ENCODE measurements around the gene MTX1. TPM values are rescaled to one million over a fixed set of nuclear protein-coding genes. Genes with fewer than 3 reads are reported as not detected.

The MTX1 gene
- total RNA-seq, 1 donor = 16.1 TPM

DNA sequence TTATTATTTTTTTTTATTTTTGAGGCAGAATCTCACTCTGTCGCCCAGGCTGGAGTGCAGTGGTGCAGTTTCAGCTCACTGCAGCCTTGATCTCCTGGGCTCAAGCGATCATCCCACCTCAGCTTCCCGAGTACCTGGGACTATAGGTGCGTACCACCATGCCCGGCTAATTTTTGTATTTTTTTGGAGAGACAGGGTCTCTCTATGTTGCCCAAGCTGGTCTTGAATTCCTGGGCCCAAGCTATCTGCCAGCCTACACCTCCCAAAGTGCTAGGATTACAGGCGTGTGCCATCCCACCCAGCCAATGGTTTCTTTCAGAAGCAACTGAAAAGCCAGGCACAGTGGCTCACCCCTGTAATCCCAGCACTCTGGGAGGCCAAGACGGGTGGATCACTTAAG is 37.7 kb upstream of the MTX1 start:
- H3K4me1 ChIP-seq (ENCODE audit: insufficient read depth, low read length) = peaks cover 42% of the 10 kb centered on the region
- H3K9me3 ChIP-seq (ENCODE audit: low read depth, low read length) = no peaks in the 10 kb centered on the region
- H3K27me3 ChIP-seq (ENCODE audit: insufficient read depth, low read length) = no peaks in the 10 kb centered on the region
- H3K4me3 ChIP-seq (ENCODE audit: low read length) = no peak overlapping the region

DNA sequence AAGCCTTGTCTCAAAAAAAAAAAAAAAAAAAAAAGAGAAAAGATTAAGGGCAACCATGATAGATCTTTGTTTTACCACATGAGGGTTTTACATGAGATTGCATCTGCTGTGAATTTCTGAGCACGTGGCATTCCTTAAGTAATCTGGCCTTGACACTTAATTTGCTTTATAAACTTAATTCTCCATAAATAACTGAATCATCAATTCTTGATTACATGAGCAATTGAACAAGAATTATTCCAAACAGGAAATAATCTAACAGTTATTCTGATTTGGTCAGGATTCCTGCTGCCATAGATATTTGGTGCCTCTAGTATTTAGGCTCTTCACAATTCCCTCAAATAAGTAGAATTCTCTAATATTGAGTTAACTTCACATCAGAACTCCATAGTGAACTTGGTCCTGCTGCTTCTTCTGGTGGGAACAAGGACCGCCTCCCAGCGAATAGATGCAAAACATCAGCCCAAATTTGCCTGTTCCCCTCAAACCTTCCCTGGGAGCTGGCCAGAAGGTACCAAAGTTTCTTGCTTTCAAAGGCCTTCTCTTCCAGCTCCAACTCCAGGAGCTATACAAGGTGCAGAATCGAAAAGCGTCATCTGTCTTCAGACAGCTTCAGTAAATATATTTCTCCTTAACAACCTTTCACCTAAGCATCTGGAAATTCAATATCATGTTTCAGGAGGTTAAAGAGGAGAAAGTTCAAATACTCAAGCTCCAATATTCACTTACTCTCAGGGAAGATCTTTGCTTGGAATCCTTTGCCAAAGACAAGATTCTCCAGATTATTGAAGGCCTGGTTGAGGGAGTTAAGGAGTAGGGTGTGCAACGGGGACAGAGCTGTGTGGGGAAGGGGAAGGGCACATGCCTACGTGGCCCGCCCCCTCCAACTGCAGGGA is 36.4 kb upstream of the MTX1 start:
- Histone ChIP-seq H3K4me3 (ENCODE audit: low read length) (peak overlapping the region; percentile 97), H3K27me3 (ENCODE audit: insufficient read depth, low read length) (no peaks in the 10 kb centered on the region), H3K9me3 (ENCODE audit: low read depth, low read length) (no peaks in the 10 kb centered on the region), H3K4me1 (ENCODE audit: insufficient read depth, low read length) (peaks cover 42% of the 10 kb centered on the region)

DNA sequence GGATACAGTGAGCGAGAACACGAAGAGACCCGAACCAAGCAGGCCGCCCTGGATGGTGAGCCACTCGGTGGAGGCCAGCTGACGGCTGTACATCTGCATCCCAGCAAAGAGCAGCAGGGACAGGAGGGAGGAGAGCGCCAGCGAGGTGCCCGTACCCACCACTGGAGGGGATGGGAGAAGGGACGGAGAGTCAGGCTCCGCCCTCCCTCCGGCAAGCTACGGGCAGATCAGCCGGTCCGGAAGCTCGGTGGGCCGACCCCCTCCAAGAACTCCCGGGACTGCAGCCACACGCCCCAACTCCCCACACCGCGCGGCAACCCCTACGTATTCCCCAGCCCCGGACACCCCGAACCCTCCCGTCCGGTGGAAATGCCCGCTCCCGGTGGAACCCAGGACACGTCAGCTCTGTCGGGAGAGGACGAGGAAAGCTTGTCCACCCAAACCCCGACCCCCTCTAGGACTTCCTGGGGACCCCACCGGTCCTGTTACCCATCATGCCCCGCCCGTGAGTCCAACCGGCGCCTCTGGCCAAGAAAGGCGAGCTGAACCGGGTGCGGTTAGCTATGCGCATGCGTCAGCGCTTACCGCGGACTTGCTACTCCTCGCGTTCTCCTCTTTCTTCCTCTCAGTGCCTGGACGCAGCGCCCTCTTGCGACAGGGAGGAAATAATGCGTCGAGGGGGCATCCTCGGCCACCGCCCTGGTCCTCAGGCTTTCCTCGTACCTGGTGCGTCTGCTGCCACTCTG is 35.6 kb upstream of the MTX1 start, which contains the start of gene KRTCAP2:
Gene KRTCAP2 (minus strand): TSS at position 573 of the 746 bp plus-strand sequence. CDS start 80 bp downstream, at position 493.
- peak within 1 kb of the TSS; percentile 97 for H3K4me3 ChIP-seq (ENCODE audit: low read length)
- H3K9me3 ChIP-seq (ENCODE audit: low read depth, low read length) = no peaks in the 10 kb centered on the region
- H3K27me3 ChIP-seq (ENCODE audit: insufficient read depth, low read length) = no peaks in the 10 kb centered on the region
- peaks cover 36% of the 10 kb centered on the region for H3K4me1 ChIP-seq (ENCODE audit: insufficient read depth, low read length)

DNA sequence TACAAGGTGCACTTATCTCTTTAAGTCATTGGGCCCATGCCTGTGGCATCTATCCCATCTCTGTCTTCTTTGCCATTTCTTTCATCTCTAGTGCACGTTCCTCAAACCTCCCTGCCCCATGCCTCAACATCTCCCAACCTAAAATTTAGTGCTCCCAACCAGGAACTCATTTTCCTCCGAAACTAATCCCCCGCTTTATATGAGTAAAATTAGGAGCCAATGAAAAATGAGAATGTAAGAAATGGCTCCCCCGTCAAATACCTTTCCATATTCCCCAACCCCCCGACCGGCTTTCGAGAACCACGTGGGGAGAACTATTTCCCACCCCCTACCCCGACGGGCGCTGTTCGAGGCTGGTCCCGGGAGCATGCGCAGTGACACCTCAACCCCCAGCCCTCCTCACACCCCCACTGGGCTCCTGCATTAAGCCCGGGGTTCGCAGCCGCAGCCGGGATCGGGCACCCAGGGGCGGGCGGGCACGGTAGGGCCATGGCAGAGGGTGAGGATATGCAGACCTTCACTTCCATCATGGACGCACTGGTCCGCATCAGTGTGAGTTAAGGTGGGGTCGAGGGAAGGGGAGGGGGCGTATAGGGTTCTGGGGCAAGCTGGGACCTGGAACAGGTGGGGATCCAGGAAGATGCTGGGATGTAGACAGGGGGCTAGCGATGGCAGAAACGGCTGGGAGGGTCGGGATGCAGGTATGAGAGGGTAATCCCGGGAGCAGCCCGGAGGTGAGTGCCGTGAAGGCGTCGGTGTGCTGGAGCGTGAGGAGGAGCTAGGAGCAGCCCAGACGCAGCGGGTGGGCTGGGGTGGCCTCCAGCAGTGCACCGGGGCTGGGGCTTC is 34.8 kb upstream of the MTX1 start, which contains the start of gene TRIM46:
Gene TRIM46 (plus strand): TSS at position 372 of the 846 bp plus-strand sequence. CDS start 118 bp downstream, at position 490.
- no peaks in the 10 kb centered on the region for H3K27me3 ChIP-seq (ENCODE audit: insufficient read depth, low read length)
- H3K4me1 ChIP-seq (ENCODE audit: insufficient read depth, low read length) = peaks cover 35% of the 10 kb centered on the region
- H3K9me3 ChIP-seq (ENCODE audit: low read depth, low read length) = no peaks in the 10 kb centered on the region
- peak within 1 kb of the TSS; percentile 97 for H3K4me3 ChIP-seq (ENCODE audit: low read length)

DNA sequence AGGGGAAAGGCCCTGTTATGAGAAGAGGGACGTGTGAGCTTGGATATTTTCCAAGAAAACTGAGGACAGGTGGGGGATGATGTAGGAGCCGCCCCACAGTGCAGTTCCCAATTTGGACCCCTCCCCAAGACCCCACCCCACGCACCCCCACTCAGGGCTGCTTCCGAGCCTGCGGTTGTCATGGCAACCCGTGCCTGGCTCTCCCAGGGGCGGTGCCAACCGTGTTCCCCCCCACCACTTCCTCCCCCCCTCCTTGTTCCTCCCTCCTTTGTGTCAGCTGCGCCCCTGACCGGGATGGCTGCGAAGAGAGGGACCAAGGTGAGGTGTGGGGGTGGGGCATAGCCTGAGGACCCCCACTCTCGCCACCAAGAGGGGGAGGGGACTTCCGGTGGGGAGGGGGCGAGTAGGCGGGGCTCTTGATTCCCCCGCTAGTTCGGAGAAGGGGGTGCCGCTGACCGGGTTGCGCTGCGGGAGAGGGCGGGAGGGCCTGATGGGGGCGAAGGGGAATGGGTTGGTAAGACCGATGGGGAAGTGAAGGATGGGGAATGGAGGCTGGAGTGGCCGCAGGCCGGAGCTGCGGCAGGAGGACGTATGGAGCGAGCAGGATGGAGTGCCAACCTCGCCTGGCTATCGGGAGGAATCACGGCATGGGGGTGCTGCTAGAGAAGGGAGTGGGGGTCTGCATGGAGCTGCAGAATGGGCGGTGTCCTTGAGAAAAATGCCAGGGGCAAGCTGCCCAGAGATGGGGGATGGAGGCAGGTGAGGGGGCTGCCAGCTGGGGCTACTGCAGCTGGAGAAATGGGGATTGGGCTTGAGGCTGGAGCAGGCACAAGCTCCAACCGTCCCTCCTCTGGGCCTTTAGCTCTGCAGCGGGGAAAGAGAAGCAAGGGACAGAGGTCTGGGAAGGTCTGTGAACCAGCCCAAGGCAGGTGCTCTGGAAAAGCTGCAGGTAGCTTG is 33.9 kb upstream of the MTX1 start:
- H3K9me3 ChIP-seq (ENCODE audit: low read depth, low read length) = no peaks in the 10 kb centered on the region
- peaks cover 35% of the 10 kb centered on the region for H3K4me1 ChIP-seq (ENCODE audit: insufficient read depth, low read length)
- H3K27me3 ChIP-seq (ENCODE audit: insufficient read depth, low read length) = no peaks in the 10 kb centered on the region
- H3K4me3 ChIP-seq (ENCODE audit: low read length) = peak overlapping the region; percentile 97

DNA sequence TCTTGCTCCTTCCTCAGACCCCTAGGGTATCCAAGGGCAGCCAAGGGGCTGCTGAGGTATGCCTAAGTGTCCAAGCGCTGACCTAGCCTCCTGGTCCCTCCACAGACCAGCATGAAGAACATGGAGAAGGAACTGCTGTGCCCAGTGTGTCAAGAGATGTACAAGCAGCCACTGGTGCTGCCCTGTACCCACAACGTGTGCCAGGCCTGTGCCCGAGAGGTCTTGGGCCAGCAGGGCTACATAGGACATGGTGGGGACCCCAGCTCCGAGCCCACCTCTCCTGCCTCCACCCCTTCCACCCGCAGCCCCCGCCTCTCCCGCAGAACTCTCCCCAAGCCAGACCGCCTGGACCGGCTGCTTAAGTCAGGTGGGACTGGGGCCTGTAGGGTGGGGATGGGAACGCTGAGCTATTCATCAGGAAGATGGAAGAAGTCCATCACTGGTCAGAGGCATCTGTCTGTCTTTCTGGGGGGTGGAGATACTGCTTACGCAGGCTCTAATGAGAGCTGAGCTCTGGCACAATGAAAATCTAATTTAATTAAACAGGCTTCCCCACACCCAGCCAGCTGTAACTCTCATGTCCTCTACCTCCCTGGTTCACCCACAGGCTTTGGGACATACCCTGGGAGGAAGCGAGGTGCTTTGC is 33.1 kb upstream of the MTX1 start:
- H3K4me3 ChIP-seq (ENCODE audit: low read length) = no peak overlapping the region
- peaks cover 35% of the 10 kb centered on the region for H3K4me1 ChIP-seq (ENCODE audit: insufficient read depth, low read length)
- no peaks in the 10 kb centered on the region for H3K27me3 ChIP-seq (ENCODE audit: insufficient read depth, low read length)
- no peaks in the 10 kb centered on the region for H3K9me3 ChIP-seq (ENCODE audit: low read depth, low read length)

DNA sequence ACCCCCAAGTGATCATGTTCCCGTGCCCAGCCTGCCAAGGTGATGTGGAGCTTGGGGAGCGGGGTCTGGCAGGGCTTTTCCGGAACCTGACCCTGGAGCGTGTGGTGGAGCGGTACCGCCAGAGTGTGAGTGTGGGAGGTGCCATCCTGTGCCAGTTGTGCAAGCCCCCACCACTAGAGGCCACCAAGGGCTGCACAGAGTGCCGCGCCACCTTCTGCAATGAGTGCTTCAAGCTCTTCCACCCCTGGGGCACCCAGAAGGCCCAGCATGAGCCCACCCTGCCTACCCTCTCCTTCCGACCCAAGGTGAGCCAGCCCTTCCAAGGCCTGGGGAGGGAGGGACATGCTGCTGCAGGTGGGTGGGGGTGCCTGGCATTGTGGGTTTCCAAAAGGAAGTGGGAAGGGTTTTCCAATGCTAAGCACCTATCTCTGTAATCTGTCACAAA is 32.5 kb upstream of the MTX1 start:
- Histone ChIP-seq H3K4me1 (ENCODE audit: insufficient read depth, low read length) (peaks cover 35% of the 10 kb centered on the region), H3K4me3 (ENCODE audit: low read length) (no peak overlapping the region), H3K9me3 (ENCODE audit: low read depth, low read length) (no peaks in the 10 kb centered on the region), H3K27me3 (ENCODE audit: insufficient read depth, low read length) (no peaks in the 10 kb centered on the region)

DNA sequence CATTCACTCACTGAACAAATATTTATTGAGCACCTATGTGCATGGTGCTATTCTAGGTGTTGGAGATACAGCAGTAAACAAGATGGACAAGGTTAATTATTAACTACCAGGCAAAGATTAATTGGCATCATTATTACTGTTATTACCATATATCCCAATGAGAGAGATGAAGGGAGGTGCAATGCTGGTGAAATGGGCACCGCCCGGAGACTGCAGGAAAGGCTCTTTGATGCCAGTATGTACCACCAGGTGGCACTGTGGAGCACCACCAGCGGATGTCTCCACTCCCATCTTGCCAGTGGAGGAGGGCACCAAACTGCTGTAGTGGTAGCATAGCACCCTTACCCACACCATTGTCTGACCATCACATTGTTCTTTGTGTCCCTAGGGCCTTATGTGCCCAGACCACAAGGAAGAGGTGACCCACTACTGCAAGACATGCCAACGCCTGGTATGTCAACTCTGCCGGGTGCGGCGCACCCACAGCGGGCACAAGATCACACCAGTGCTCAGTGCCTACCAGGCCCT is 31.9 kb upstream of the MTX1 start:
- no peaks in the 10 kb centered on the region for H3K27me3 ChIP-seq (ENCODE audit: insufficient read depth, low read length)
- H3K4me3 ChIP-seq (ENCODE audit: low read length) = no peak overlapping the region
- peaks cover 35% of the 10 kb centered on the region for H3K4me1 ChIP-seq (ENCODE audit: insufficient read depth, low read length)
- H3K9me3 ChIP-seq (ENCODE audit: low read depth, low read length) = no peaks in the 10 kb centered on the region

DNA sequence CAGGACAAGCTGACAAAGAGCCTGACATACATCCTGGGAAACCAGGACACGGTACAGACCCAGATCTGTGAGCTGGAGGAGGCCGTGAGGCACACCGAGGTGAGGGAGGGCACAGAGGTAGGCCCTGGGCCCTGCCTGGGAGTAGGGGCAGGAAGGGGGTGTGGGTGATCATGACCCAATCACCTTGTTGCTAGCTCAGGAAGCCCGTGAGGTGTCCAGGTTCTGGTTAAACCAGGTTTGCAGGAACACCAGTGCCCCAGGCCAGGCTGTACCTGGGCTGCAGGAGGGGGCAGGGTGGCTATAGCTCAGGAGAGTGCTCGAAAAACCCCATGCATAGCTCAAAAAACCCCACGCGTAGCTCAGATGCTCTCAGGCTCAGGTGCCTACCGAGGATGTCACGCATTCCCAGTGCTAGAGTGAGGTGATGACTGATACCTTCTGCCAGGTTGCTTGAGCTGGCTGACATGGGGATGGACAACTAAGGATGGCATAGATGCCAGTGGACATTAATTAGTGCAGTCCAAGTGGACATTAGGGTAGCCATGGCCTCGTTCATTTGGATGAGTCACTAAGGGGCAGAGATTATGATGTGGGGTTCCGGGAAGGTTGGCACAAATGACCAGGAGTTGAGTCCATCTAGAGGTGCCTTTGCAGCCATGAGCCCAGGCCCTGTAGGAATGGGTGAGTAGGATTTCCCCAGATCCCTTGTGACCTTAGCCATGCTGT is 31.1 kb upstream of the MTX1 start:
- H3K4me3 ChIP-seq (ENCODE audit: low read length) = no peak overlapping the region
- H3K9me3 ChIP-seq (ENCODE audit: low read depth, low read length) = no peaks in the 10 kb centered on the region
- H3K27me3 ChIP-seq (ENCODE audit: insufficient read depth, low read length) = no peaks in the 10 kb centered on the region
- peaks cover 30% of the 10 kb centered on the region for H3K4me1 ChIP-seq (ENCODE audit: insufficient read depth, low read length)

DNA sequence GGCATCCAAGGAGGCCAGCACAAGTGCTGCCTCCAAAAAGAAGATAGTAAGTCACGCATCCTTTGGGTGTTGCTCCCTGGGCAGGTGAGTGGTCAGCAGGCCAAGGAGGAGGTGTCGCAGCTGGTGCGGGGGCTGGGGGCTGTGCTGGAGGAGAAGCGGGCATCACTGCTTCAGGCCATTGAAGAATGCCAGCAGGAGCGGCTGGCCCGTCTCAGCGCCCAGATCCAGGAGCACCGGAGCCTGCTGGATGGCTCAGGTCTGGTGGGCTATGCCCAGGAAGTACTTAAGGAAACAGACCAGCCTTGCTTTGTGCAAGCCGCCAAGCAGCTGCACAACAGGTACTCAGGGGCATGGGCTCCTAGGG is 30.6 kb upstream of the MTX1 start:
- Histone ChIP-seq H3K4me3 (ENCODE audit: low read length) (no peak overlapping the region), H3K9me3 (ENCODE audit: low read depth, low read length) (no peaks in the 10 kb centered on the region), H3K4me1 (ENCODE audit: insufficient read depth, low read length) (peaks cover 26% of the 10 kb centered on the region), H3K27me3 (ENCODE audit: insufficient read depth, low read length) (no peaks in the 10 kb centered on the region)

DNA sequence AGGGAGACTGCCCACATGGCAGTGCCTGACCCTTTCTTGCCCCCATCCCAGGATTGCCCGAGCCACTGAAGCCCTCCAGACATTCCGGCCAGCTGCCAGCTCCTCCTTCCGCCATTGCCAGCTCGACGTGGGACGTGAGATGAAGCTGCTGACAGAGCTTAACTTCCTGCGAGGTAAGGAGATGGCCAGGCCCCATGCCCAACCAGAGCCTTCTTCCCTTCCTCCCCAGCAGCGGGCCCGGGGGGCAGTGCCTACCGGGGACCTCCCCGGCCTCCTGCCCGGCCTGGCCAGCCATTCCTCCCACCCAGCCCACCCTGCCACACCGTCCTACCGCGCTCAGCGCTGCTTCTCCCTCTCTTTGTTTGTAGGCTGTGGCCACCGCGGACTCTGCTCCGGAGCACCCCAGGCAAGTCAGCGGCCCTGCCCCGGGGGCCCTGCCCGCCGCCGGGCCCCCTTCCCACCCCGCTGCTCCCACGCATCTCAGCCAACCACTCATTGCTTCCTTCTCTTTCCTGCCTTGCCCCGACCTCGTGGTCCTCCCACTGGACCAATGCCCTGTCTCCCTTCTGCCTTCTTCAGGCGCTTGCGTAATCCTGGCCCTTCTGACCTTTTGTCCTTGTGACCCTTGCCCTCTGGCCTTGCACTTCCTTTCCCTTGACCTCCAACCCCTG is 29.9 kb upstream of the MTX1 start:
- Histone ChIP-seq H3K27me3 (ENCODE audit: insufficient read depth, low read length) (no peaks in the 10 kb centered on the region), H3K4me1 (ENCODE audit: insufficient read depth, low read length) (peaks cover 22% of the 10 kb centered on the region), H3K9me3 (ENCODE audit: low read depth, low read length) (no peaks in the 10 kb centered on the region), H3K4me3 (ENCODE audit: low read length) (no peak overlapping the region)
